Osteoblast (primary cell): ENCODE data around the gene NR4A1. TPM values are rescaled to one million over a fixed set of nuclear protein-coding genes. Genes with fewer than 3 reads are reported as not detected.
A peak's percentile ranks its signal among the peaks of the same experiment; 100 is the strongest.

Source experiments
- DNase-seq: peaks from one replicate; pipeline ENCODE4 v3.0.0; 2011; ENCODE audit warnings: low spot score, mixed read lengths; ENCODE audit not compliant: insufficient read length; ENCODE audit errors: missing footprints
- H2AFZ ChIP-seq: 2 replicates; pipeline ENCODE4 v1.6.0; 2011; ENCODE audit warnings: mild to moderate bottlenecking, low read length
- H3K27ac ChIP-seq: 2 replicates; pipeline ENCODE4 v1.5.1; 2011; ENCODE audit warnings: mild to moderate bottlenecking, low read depth, low read length, moderate library complexity
- H3K27me3 ChIP-seq: 2 replicates; pipeline ENCODE4 v1.6.0; 2012; ENCODE audit warnings: mild to moderate bottlenecking, control low read depth, inconsistent platforms, low read length, moderate library complexity; ENCODE audit not compliant: insufficient read depth
- H3K36me3 ChIP-seq: 2 replicates; pipeline ENCODE4 v1.5.1; 2011; ENCODE audit warnings: mild to moderate bottlenecking, low read length, control low read depth, moderate library complexity; ENCODE audit not compliant: insufficient read depth
- H3K4me1 ChIP-seq: 2 replicates; pipeline ENCODE4 v1.5.1; 2011; ENCODE audit warnings: mild to moderate bottlenecking, low read length, control low read depth, moderate library complexity; ENCODE audit not compliant: insufficient read depth
- H3K4me2 ChIP-seq: 2 replicates; pipeline ENCODE4 v1.6.0; 2011; ENCODE audit warnings: mild to moderate bottlenecking, low read length; ENCODE audit not compliant: insufficient read depth
- H3K4me3 ChIP-seq: fragments of 200-600 bp; sonication (generic); 3 replicates; pipeline ENCODE4 v1.5.1; 2012; ENCODE audit warnings: mild to moderate bottlenecking, low read length, inconsistent platforms; ENCODE audit not compliant: insufficient read depth
- H3K79me2 ChIP-seq: 2 replicates; pipeline ENCODE4 v1.6.0; 2012; ENCODE audit warnings: mild to moderate bottlenecking, low read length, control low read depth, inconsistent platforms; ENCODE audit not compliant: insufficient read depth
- H3K9me3 ChIP-seq: 2 replicates; pipeline ENCODE4 v1.5.1; 2011; ENCODE audit warnings: low read depth, low read length, control low read depth
- H4K20me1 ChIP-seq: 2 replicates; pipeline ENCODE4 v1.6.0; 2012; ENCODE audit warnings: mild to moderate bottlenecking, low read length, control low read depth; ENCODE audit not compliant: insufficient read depth
- total RNA-seq: library from RNA; depleted of rRNA; stranded (reverse); fragments of >200 nt; gene quantifications from 2 replicates; pipeline ENCODE4 v1.2.3, GENCODE V29; 2012
- TF ChIP-seq, protein P1 (sequence below): IDR thresholded peaks from 2 replicates; pipeline ENCODE4 v1.5.1; 2011; ENCODE audit warnings: mild to moderate bottlenecking, low read depth, low read length, moderate library complexity; ENCODE audit errors: extremely low read depth

Gene NR4A1
- total RNA-seq, 1 donor = 3.3 TPM

DNA sequence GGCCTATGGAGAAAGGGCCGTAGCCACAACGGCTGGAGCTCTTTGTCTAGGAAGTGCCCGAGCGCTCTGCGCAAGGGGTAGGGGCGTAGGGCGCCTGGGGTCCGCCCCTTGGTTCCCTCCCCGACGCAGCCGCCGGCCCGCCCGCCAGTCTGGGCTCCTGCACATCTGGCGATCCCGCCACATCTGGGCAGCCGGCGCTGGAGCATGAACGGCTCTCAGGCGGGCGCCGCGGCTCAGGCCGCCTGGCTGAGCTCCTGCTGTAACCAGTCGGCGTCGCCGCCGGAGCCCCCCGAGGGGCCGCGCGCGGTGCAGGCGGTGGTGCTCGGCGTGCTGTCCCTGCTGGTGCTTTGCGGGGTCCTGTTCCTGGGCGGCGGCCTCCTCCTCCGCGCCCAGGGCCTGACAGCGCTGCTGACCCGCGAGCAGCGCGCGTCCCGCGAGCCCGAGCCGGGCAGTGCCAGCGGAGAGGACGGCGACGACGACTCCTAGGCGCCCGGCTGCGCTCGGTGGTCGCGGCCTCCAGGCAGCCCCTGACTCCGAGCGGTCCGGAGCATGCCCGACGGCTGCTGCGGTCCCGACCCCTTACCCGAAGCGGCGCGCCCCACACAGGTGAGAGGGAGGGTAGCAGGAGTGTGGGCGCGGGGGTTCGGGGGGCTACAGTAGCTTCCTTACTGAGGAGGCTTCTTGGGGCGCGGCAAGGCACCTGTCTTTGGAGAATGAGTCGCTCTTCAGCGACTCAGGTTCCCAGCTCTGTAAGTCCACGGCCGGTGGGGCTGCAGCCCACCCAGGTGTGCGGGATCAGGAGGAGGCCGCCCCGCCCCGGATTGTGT lies 28.5 kb downstream of the NR4A1 start, which contains the start of gene SMIM41:
TSS of gene SMIM41 (plus strand) at position 129 of the 827 bp plus-strand sequence. CDS start at position 205, 76 bp downstream.
- DNase-seq = peak; percentile 58
- H3K4me1 ChIP-seq = peaks cover 35% of the 10 kb centered on the region
- TF ChIP-seq, protein P1, sequence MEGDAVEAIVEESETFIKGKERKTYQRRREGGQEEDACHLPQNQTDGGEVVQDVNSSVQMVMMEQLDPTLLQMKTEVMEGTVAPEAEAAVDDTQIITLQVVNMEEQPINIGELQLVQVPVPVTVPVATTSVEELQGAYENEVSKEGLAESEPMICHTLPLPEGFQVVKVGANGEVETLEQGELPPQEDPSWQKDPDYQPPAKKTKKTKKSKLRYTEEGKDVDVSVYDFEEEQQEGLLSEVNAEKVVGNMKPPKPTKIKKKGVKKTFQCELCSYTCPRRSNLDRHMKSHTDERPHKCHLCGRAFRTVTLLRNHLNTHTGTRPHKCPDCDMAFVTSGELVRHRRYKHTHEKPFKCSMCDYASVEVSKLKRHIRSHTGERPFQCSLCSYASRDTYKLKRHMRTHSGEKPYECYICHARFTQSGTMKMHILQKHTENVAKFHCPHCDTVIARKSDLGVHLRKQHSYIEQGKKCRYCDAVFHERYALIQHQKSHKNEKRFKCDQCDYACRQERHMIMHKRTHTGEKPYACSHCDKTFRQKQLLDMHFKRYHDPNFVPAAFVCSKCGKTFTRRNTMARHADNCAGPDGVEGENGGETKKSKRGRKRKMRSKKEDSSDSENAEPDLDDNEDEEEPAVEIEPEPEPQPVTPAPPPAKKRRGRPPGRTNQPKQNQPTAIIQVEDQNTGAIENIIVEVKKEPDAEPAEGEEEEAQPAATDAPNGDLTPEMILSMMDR = no peak
- H3K4me2 ChIP-seq = no peak within 1 kb of the TSS
- H3K79me2 ChIP-seq = peaks cover 40% of the 10 kb centered on the region
- H3K27me3 ChIP-seq = no peaks in the 10 kb centered on the region
- H3K36me3 ChIP-seq = peaks cover 41% of the 10 kb centered on the region
- H3K27ac ChIP-seq = no peak within 1 kb of the TSS
- H3K9me3 ChIP-seq = no peaks in the 10 kb centered on the region
- no peak within 1 kb of the TSS for H2AFZ ChIP-seq
- no peak within 1 kb of the TSS for H3K4me3 ChIP-seq
- peaks cover 54% of the 10 kb centered on the region for H4K20me1 ChIP-seq

DNA sequence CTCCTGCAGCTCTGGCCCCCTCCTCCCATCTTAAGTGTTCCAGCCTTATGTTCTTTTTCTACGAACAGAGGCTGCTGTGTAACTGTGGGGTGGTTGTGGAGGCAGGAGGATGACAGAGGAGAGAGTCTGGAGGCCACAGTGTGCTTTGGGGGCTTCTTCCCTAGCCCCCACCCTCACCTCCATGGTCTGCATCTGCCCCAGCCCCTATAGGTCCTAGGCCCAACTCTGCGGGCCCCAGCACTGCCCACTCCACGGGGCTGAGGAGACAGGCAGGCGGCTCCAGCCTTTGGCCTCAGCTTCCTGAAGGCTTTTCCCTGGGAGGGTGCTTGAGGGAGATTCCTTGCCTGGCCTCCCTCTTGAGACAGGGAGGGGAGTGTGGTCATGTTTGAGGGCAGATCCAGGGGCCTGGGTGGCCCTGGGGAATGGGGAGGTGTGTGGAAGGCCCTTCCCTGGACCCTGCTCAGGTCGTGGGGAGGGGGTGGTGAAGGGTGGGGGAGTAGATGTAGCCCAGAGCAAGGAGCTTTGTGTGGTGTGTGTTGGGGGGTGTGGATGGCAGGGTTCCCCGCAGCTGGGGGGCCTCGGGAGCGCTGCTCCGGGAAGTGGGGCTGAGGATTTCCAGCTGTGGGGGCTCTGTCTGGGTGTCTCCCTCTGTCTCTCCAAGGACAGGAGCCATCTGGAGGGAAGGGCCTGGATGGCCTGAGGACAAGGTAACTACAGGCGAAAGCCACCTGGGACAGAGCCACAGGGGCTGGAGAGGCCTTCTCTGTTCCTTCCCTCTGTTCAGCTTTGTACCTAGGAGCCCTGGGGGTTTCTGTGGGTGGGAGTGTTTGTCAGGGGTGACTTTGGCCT lies 29.4 kb downstream of the NR4A1 start:
- Histone ChIP-seq H3K27ac (no peak overlapping the region), H4K20me1 (peaks cover 46% of the 10 kb centered on the region), H3K4me3 (no peak overlapping the region)

GRCh38 chr12:52081263-52081733 lies 30.1 kb downstream of the NR4A1 start:
- DNase-seq = peak; percentile 82
- H3K36me3 ChIP-seq = peaks cover 28% of the 10 kb centered on the region
- H3K4me1 ChIP-seq = peaks cover 25% of the 10 kb centered on the region
- no peak overlapping the region for H2AFZ ChIP-seq
- no peak overlapping the region for H3K4me3 ChIP-seq
- peak overlapping the region; percentile 57 for H3K27ac ChIP-seq
- no peaks in the 10 kb centered on the region for H3K9me3 ChIP-seq
- TF ChIP-seq, protein P1 = no peak
- H3K4me2 ChIP-seq = peak overlapping the region; percentile 69
- H3K79me2 ChIP-seq = peaks cover 25% of the 10 kb centered on the region
- no peaks in the 10 kb centered on the region for H3K27me3 ChIP-seq
- peaks cover 39% of the 10 kb centered on the region for H4K20me1 ChIP-seq

More for the DNA sequence above, 29.4 kb downstream of the NR4A1 start:
- DNase-seq = peak; percentile 82
- Histone ChIP-seq H3K4me1 (peaks cover 26% of the 10 kb centered on the region), H3K9me3 (no peaks in the 10 kb centered on the region), H3K4me2 (no peak overlapping the region), H3K27me3 (no peaks in the 10 kb centered on the region), H3K36me3 (peaks cover 34% of the 10 kb centered on the region), H3K79me2 (peaks cover 32% of the 10 kb centered on the region), H2AFZ (no peak overlapping the region)
- TF ChIP-seq, protein P1 = no peak
